ENCODE data around the gene PCMTD2. TPM values are rescaled to one million over a fixed set of nuclear protein-coding genes. Genes with fewer than 3 reads are reported as not detected.
"Not testable (repeated sequence)": the region's sequence is repeated elsewhere in the genome, so short reads cannot be mapped to it uniquely, and the experiment has no call there.

The PCMTD2 gene
- total and polyA plus RNA-seq, 2 experiments from 2014 or later = 37.7 to 79.2 TPM

GRCh38 chr20:64316415-64317083 is 61.0 kb downstream of the PCMTD2 start:
- H3K36me3 ChIP-seq (replicated peaks; ENCODE audit: insufficient read depth, low read depth); H2AFZ ChIP-seq; H3K4me1 ChIP-seq (ENCODE audit: insufficient read depth); H3K9me2 ChIP-seq (replicated peaks; ENCODE audit: insufficient read depth); H3K9me3 ChIP-seq (ENCODE audit: low read depth); H3K79me2 ChIP-seq; H3K27ac ChIP-seq; H3K4me3 ChIP-seq; H4K20me1 ChIP-seq (ENCODE audit: insufficient read depth, poor library complexity, severe bottlenecking): not testable (repeated sequence)
- DNase-seq (ENCODE audit: low spot score) = peak; percentile 80
- peaks cover 12% of the 10 kb centered on the region for H3K27me3 ChIP-seq
- peak; percentile 39 for TF ChIP-seq CTCF (IDR thresholded peaks at IDR 0.05; ENCODE audit: poor library complexity)
- 6% methylated on average over 64 of the region's 87 CpGs for WGBS (ENCODE audit: low lambda C conversion rate, missing lambda C conversion rate)
- H3K4me2 ChIP-seq = peak overlapping the region; percentile 96

- H3K36me3 ChIP-seq (replicated peaks; ENCODE audit: insufficient read depth, low read depth); H3K4me1 ChIP-seq (ENCODE audit: insufficient read depth); H3K4me3 ChIP-seq; DNase-seq (ENCODE audit: low spot score); H3K79me2 ChIP-seq; H4K20me1 ChIP-seq (ENCODE audit: insufficient read depth, poor library complexity, severe bottlenecking); H2AFZ ChIP-seq; H3K9me2 ChIP-seq (replicated peaks; ENCODE audit: insufficient read depth); H3K9me3 ChIP-seq (ENCODE audit: low read depth); H3K27ac ChIP-seq: not testable (repeated sequence)
- Histone ChIP-seq H3K4me2 (peak overlapping the region; percentile 25), H3K27me3 (peaks cover 12% of the 10 kb centered on the region)
- 61% methylated on average over 10 of the region's 15 CpGs for WGBS (ENCODE audit: low lambda C conversion rate, missing lambda C conversion rate)
These were observed 61.8 kb downstream of the PCMTD2 start for GRCh38 chr20:64317331-64317730.

- not testable (repeated sequence) for H3K4me1 ChIP-seq (ENCODE audit: insufficient read depth); H3K9me3 ChIP-seq (ENCODE audit: low read depth); H3K79me2 ChIP-seq; H3K36me3 ChIP-seq (replicated peaks; ENCODE audit: insufficient read depth, low read depth); H2AFZ ChIP-seq; H3K4me3 ChIP-seq; DNase-seq (ENCODE audit: low spot score); H3K9me2 ChIP-seq (replicated peaks; ENCODE audit: insufficient read depth); H4K20me1 ChIP-seq (ENCODE audit: insufficient read depth, poor library complexity, severe bottlenecking)
- WGBS (ENCODE audit: low lambda C conversion rate, missing lambda C conversion rate) = 83% methylated on average over 7 of the region's 8 CpGs
- Histone ChIP-seq H3K27me3 (peaks cover 12% of the 10 kb centered on the region), H3K27ac (peak overlapping the region; percentile 48), H3K4me2 (peak overlapping the region; percentile 57)
These were observed 62.5 kb downstream of the PCMTD2 start for GRCh38 chr20:64318056-64318455.

GRCh38 chr20:64322031-64322789 is 66.7 kb downstream of the PCMTD2 start:
- H3K9me3 ChIP-seq (ENCODE audit: low read depth); H4K20me1 ChIP-seq (ENCODE audit: insufficient read depth, poor library complexity, severe bottlenecking); H2AFZ ChIP-seq; DNase-seq (ENCODE audit: low spot score); H3K27me3 ChIP-seq; H3K4me3 ChIP-seq; H3K4me2 ChIP-seq; H3K79me2 ChIP-seq; H3K4me1 ChIP-seq (ENCODE audit: insufficient read depth); H3K9me2 ChIP-seq (replicated peaks; ENCODE audit: insufficient read depth); H3K27ac ChIP-seq; H3K36me3 ChIP-seq (replicated peaks; ENCODE audit: insufficient read depth, low read depth): not testable (repeated sequence)
- WGBS (ENCODE audit: low lambda C conversion rate, missing lambda C conversion rate) = 69% methylated on average over 6 of the region's 7 CpGs

Small RNA genes lying within 50 kb of the gene (small RNA-seq; reads per million reads assigned to genes)
- gene AL137028.2 = not detected

Other genes with a start within 250 kb of the PCMTD2 start
- 0.57 and 0.72 TPM in 2 replicates for gene C20orf204, start 219.6 kb upstream of the PCMTD2 start, total RNA-seq
- 0.85 and 1.7 TPM in 2 replicates for gene C20orf204, start 219.6 kb upstream of the PCMTD2 start, polyA plus RNA-seq
- not detected in 2 replicates for gene SOX18, start 206.1 kb upstream of the PCMTD2 start, total RNA-seq
- gene SOX18, start 206.1 kb upstream of the PCMTD2 start, polyA plus RNA-seq = 1.9 and 2.0 TPM in 2 replicates
- 23.8 and 26.0 TPM in 2 replicates for gene TCEA2, start 192.6 kb upstream of the PCMTD2 start, total RNA-seq
- 74.2 and 80.0 TPM in 2 replicates for gene TCEA2, start 192.6 kb upstream of the PCMTD2 start, polyA plus RNA-seq
- 8.1 and 8.8 TPM in 2 replicates for gene RGS19, start 176.2 kb upstream of the PCMTD2 start, total RNA-seq
- 10.9 and 13.5 TPM in 2 replicates for gene RGS19, start 176.2 kb upstream of the PCMTD2 start, polyA plus RNA-seq
- gene OPRL1, start 175.7 kb upstream of the PCMTD2 start, total RNA-seq = 1.1 and 1.5 TPM in 2 replicates
- gene OPRL1, start 175.7 kb upstream of the PCMTD2 start, polyA plus RNA-seq = 0.50 and 0.90 TPM in 2 replicates
- not detected in 2 replicates for gene LKAAEAR1, start 171.3 kb upstream of the PCMTD2 start, total RNA-seq
- 0.91 and 1.2 TPM in 2 replicates for gene LKAAEAR1, start 171.3 kb upstream of the PCMTD2 start, polyA plus RNA-seq
- not detected in 2 replicates for gene NPBWR2, start 148.2 kb upstream of the PCMTD2 start, total RNA-seq
- gene NPBWR2, start 148.2 kb upstream of the PCMTD2 start, polyA plus RNA-seq = not detected in 2 replicates
- gene MYT1, start 91.3 kb upstream of the PCMTD2 start, total RNA-seq = 0.03 and 0.08 TPM in 2 replicates
- 0.05 and 0.06 TPM in 2 replicates for gene MYT1, start 91.3 kb upstream of the PCMTD2 start, polyA plus RNA-seq

Data from hepatocyte (in vitro differentiated cells).